Measurements from ENCODE around the gene GATB. TPM values are rescaled to one million over a fixed set of nuclear protein-coding genes. Genes with fewer than 3 reads are reported as not detected.
"Not testable (repeated sequence)": the region's sequence is repeated elsewhere in the genome, so short reads cannot be mapped to it uniquely, and the experiment has no call there.

Gene GATB
- total RNA-seq, 2 experiments from 2014 or later = 13.8 to 16.3 TPM

- DNase-seq (no peak), ATAC-seq (no peak)
- Mint-ChIP-seq H3K36me3 (ENCODE audit: low read depth) (peaks cover 2% of the 10 kb centered on the region), H3K4me3 (no peak overlapping the region), H3K27ac (no peak overlapping the region), H3K4me1 (ENCODE audit: low read depth) (no peaks in the 10 kb centered on the region), H3K9me3 (ENCODE audit: insufficient read depth) (no peaks in the 10 kb centered on the region), H3K27me3 (ENCODE audit: low read depth) (no peaks in the 10 kb centered on the region)
- CTCF ChIA-PET = no interaction called here
- POLR2A ChIA-PET = interaction anchor here (0.6 kb wide), 1 partner anchor 816 kb away, joined by 3 read pairs; no protein-coding TSS in a partner anchor
These were observed 15.2 kb downstream of the GATB start for GRCh38 chr4:151745481-151746231.

- ChIA-PET CTCF (no interaction called here), POLR2A (interaction anchor here (0.6 kb wide), 1 partner anchor 8 kb away, joined by 3 read pairs; no protein-coding TSS in a partner anchor)
- H3K36me3 Mint-ChIP-seq (ENCODE audit: low read depth) = peaks cover 2% of the 10 kb centered on the region
These were observed 16.2 kb downstream of the GATB start for GRCh38 chr4:151744614-151745013.

DNA sequence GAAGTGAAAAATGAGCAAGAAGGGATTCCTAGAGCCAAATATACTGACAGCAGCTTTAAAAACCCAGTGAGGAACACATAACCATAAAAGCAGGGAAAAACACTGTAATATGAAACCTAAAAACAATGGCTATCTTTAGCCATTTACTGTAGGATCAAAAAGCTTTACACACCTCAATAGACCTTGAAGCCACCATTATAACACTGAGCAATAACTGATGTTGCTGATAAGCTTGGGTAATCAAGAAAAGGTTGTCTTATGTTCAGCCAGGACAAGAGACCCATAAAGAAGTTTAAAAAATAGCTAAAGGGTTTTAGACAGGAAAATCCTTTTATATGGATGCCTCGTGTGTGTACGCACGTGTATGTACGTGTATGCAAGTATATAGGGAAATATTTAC lies 16.9 kb downstream of the GATB start:
- POLR2A ChIA-PET = no interaction called here
- H3K4me1 Mint-ChIP-seq (ENCODE audit: low read depth) = no peaks in the 10 kb centered on the region

More at GRCh38 chr4:151744614-151745013, 16.2 kb downstream of the GATB start:
- H3K4me3 Mint-ChIP-seq = no peak overlapping the region
- no peak for DNase-seq
- no peaks in the 10 kb centered on the region for H3K27me3 Mint-ChIP-seq (ENCODE audit: low read depth)
- no peaks in the 10 kb centered on the region for H3K9me3 Mint-ChIP-seq (ENCODE audit: insufficient read depth)
- no peaks in the 10 kb centered on the region for H3K4me1 Mint-ChIP-seq (ENCODE audit: low read depth)
- no peak for ATAC-seq
- H3K27ac Mint-ChIP-seq = no peak overlapping the region

DNA sequence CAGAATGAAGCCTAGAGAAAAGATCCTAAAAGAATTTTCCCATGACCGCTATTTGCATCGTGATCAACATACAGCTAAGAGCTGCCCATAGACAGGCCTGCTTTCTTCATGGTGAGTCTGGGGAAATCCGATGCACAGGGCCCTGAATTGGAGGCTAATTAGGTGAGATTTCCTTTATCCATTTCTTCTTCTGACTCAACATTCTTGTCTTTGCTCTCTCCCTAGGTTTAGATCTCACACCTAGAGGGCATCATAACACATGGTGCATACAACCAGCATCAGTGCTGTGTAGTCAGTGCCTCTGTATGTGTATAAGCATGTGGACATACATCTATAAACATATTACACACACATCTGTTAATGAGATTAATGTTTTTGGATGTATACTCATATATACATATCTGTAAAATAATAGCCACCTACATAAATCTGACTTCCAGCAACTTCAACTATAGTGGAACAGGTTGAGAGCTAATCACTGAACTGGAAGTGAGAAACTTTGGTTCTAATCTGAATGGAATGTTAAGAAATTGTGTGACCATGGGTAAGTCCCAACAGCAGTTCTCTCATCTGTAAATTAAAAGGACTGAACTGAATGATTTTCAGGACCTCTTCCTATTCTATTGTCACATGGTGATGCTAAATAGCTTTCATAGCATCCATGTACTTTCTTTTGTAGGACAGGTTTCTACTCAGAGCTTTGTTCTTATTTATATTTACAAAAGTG lies 17.5 kb downstream of the GATB start:
- no peak overlapping the region for H3K27ac Mint-ChIP-seq
- no peaks in the 10 kb centered on the region for H3K4me1 Mint-ChIP-seq (ENCODE audit: low read depth)
- H3K4me3 Mint-ChIP-seq = no peak overlapping the region
- DNase-seq = no peak
- H3K27me3 Mint-ChIP-seq (ENCODE audit: low read depth) = no peaks in the 10 kb centered on the region
- peaks cover 3% of the 10 kb centered on the region for H3K9me3 Mint-ChIP-seq (ENCODE audit: insufficient read depth)
- CTCF ChIA-PET = no interaction called here
- POLR2A ChIA-PET = no interaction called here
- ATAC-seq = no peak
- no peaks in the 10 kb centered on the region for H3K36me3 Mint-ChIP-seq (ENCODE audit: low read depth)

More for the DNA sequence above, 16.9 kb downstream of the GATB start:
- H3K4me3 Mint-ChIP-seq = no peak overlapping the region
- H3K36me3 Mint-ChIP-seq (ENCODE audit: low read depth) = no peaks in the 10 kb centered on the region
- CTCF ChIA-PET = no interaction called here
- H3K9me3 Mint-ChIP-seq (ENCODE audit: insufficient read depth) = no peaks in the 10 kb centered on the region
- no peak for ATAC-seq
- no peaks in the 10 kb centered on the region for H3K27me3 Mint-ChIP-seq (ENCODE audit: low read depth)
- H3K27ac Mint-ChIP-seq = no peak overlapping the region
- no peak for DNase-seq

GRCh38 chr4:151738720-151739517 lies 21.9 kb downstream of the GATB start:
- no peak for DNase-seq
- Mint-ChIP-seq H3K9me3 (ENCODE audit: insufficient read depth) (peaks cover 25% of the 10 kb centered on the region), H3K36me3 (ENCODE audit: low read depth) (peaks cover 11% of the 10 kb centered on the region), H3K4me1 (ENCODE audit: low read depth) (peaks cover 2% of the 10 kb centered on the region), H3K4me3 (no peak overlapping the region), H3K27ac (no peak overlapping the region), H3K27me3 (ENCODE audit: low read depth) (no peaks in the 10 kb centered on the region)
- no peak for ATAC-seq
- CTCF ChIA-PET = no interaction called here
- POLR2A ChIA-PET = no interaction called here

DNA sequence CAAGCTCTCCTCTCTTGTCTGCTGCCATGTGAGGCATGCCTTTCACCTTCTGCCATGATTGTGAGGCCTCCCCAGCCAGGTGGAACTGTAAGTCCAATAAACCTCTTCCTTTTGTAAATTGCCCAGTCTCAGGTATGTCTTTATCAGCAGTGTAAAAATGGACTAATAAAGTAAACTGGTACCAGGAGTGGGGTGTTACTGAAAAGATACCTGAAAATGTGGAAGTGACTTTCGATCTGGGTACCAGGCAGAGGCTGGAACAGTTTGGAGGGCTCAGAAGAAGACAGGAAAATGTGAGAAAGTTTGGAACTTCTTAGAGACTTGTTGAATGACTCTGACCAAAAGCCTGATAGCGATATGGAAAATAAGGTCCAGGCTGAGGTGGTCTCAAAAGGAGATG lies 24.0 kb downstream of the GATB start:
- ATAC-seq; POLR2A ChIA-PET; DNase-seq; H3K27ac Mint-ChIP-seq; H3K4me1 Mint-ChIP-seq (ENCODE audit: low read depth); H3K4me3 Mint-ChIP-seq; CTCF ChIA-PET; H3K27me3 Mint-ChIP-seq (ENCODE audit: low read depth): not testable (repeated sequence)
- Mint-ChIP-seq H3K9me3 (ENCODE audit: insufficient read depth) (peaks cover 25% of the 10 kb centered on the region), H3K36me3 (ENCODE audit: low read depth) (peaks cover 11% of the 10 kb centered on the region)

- ChIA-PET POLR2A (no interaction called here), CTCF (no interaction called here)
- Mint-ChIP-seq H3K27me3 (ENCODE audit: low read depth) (no peaks in the 10 kb centered on the region), H3K9me3 (ENCODE audit: insufficient read depth) (peaks cover 25% of the 10 kb centered on the region), H3K36me3 (ENCODE audit: low read depth) (peaks cover 11% of the 10 kb centered on the region), H3K27ac (no peak overlapping the region), H3K4me1 (ENCODE audit: low read depth) (peaks cover 5% of the 10 kb centered on the region), H3K4me3 (no peak overlapping the region)
- ATAC-seq (no peak), DNase-seq (no peak)
These were observed 24.4 kb downstream of the GATB start for GRCh38 chr4:151736361-151736760.

DNA sequence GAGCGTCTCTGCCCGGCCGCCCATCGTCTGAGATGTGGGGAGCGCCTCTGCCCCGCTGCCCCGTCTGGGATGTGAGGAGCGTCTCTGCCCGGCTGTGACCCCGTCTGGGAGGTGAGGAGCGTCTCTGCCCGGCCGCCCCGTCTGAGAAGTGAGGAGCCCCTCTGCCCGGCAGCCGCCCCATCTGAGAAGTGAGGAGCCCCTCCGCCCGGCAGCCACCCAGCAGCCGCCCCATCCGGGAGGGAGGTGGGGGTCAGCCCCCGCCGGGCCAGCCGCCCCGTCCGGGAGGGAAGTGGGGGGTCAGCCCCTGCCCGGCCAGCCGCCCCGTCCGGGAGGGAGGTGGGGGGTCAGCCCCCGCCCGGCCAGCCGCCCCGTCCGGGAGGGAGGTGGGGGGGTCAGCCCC lies 29.1 kb downstream of the GATB start:
- DNase-seq; CTCF ChIA-PET; H3K27me3 Mint-ChIP-seq (ENCODE audit: low read depth): not testable (repeated sequence)

GRCh38 chr4:151729731-151730559 lies 30.9 kb downstream of the GATB start:
- DNase-seq = no peak
- Mint-ChIP-seq H3K9me3 (ENCODE audit: insufficient read depth) (no peaks in the 10 kb centered on the region), H3K36me3 (ENCODE audit: low read depth) (no peaks in the 10 kb centered on the region), H3K27me3 (ENCODE audit: low read depth) (no peaks in the 10 kb centered on the region), H3K4me1 (ENCODE audit: low read depth) (peaks cover 5% of the 10 kb centered on the region), H3K27ac (no peak overlapping the region), H3K4me3 (no peak overlapping the region)
- CTCF ChIA-PET = interaction anchor here (1.1 kb wide), 1 partner anchor 976 kb away, joined by 3 read pairs; no protein-coding TSS in a partner anchor
- POLR2A ChIA-PET = no interaction called here
- ATAC-seq = no peak

More for the DNA sequence above, 29.1 kb downstream of the GATB start:
- peaks cover 14% of the 10 kb centered on the region for H3K9me3 Mint-ChIP-seq (ENCODE audit: insufficient read depth)
- H3K4me1 Mint-ChIP-seq (ENCODE audit: low read depth); H3K27ac Mint-ChIP-seq; H3K4me3 Mint-ChIP-seq; POLR2A ChIA-PET; ATAC-seq; H3K36me3 Mint-ChIP-seq (ENCODE audit: low read depth): not testable (repeated sequence)

DNA sequence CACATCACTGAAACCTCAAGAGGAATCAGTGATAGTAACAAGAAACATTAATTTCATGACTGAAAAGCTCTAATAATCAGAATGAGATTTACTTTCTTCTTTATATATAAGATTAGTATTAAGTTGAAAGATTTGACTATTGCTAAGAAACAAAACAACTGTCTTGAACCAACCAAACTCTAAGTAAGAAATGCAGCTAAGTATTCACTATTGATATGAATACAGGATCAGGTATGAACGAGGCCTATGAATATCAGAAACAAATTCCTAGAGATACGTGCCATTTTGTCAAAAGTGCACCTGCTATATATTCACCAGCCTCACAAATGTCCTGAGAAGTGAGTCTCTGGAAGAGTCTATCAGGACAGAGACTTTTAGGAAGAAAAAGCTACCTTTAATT lies 32.1 kb downstream of the GATB start:
- no peak for DNase-seq
- Mint-ChIP-seq H3K4me3 (no peak overlapping the region), H3K9me3 (ENCODE audit: insufficient read depth) (no peaks in the 10 kb centered on the region), H3K27ac (no peak overlapping the region), H3K4me1 (ENCODE audit: low read depth) (peaks cover 8% of the 10 kb centered on the region), H3K36me3 (ENCODE audit: low read depth) (no peaks in the 10 kb centered on the region), H3K27me3 (ENCODE audit: low read depth) (no peaks in the 10 kb centered on the region)
- ChIA-PET CTCF (no interaction called here), POLR2A (no interaction called here)
- ATAC-seq = no peak

GRCh38 chr4:151728006-151728405 lies 32.8 kb downstream of the GATB start:
- no peak for ATAC-seq
- Mint-ChIP-seq H3K36me3 (ENCODE audit: low read depth) (no peaks in the 10 kb centered on the region), H3K27ac (no peak overlapping the region), H3K4me1 (ENCODE audit: low read depth) (peaks cover 8% of the 10 kb centered on the region), H3K9me3 (ENCODE audit: insufficient read depth) (no peaks in the 10 kb centered on the region), H3K4me3 (no peak overlapping the region), H3K27me3 (ENCODE audit: low read depth) (no peaks in the 10 kb centered on the region)
- POLR2A ChIA-PET = no interaction called here
- DNase-seq = no peak
- CTCF ChIA-PET = no interaction called here

Measured in activated CD8-positive, alpha-beta T cell treated with anti-CD3 and anti-CD28 coated beads, Interleukin-2, amount 10 ng/mL, durations not matched to agents 7 days and 5 days (primary cell).